ENCODE data around the gene AKAP13. TPM values are rescaled to one million over a fixed set of nuclear protein-coding genes. Genes with fewer than 3 reads are reported as not detected.

AKAP13 gene
- total and polyA plus RNA-seq, 2 of the 13 experiments (the other 11 are each of a cell fraction or from before 2014, with no cell fraction given) = 6.7 to 27.1 TPM

DNA sequence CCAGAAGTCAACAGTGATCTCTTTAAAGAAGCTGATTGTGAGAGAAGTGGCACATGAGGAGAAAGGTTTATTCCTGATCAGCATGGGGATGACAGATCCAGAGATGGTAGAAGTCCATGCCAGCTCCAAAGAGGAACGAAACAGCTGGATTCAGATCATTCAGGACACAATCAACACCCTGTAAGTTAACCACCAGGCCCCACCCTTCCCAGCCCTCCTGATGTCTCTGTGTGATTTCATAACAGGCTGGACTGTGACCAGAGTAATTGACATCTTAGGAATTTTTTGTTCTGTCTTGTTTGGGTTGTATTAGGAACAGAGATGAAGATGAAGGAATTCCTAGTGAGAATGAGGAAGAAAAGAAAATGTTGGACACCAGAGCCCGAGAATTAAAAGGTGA is 346.7 kb downstream of the AKAP13 start (continued):
- TF ChIP-seq PRDM10 (CRISPR knock-in tag; IDR thresholded peaks at IDR 0.05; ENCODE audit: low read depth) (no peak), ZNF772 (CRISPR knock-in tag; IDR thresholded peaks at IDR 0.05) (no peak), ZBTB46 (CRISPR knock-in tag; IDR thresholded peaks at IDR 0.05; ENCODE audit: borderline replicate concordance) (no peak), TIGD3 (CRISPR knock-in tag; IDR thresholded peaks at IDR 0.05; ENCODE audit: borderline replicate concordance) (no peak), ZNF205 (CRISPR knock-in tag; IDR thresholded peaks at IDR 0.05) (no peak), PCBP1 (IDR thresholded peaks at IDR 0.05; ENCODE audit: borderline replicate concordance, low read depth, low read length) (no peak), ZNF83 (CRISPR knock-in tag; IDR thresholded peaks at IDR 0.05; ENCODE audit: borderline replicate concordance) (no peak), SRY (CRISPR knock-in tag; IDR thresholded peaks at IDR 0.05) (no peak)
- TF ChIP-seq, protein P1, sequence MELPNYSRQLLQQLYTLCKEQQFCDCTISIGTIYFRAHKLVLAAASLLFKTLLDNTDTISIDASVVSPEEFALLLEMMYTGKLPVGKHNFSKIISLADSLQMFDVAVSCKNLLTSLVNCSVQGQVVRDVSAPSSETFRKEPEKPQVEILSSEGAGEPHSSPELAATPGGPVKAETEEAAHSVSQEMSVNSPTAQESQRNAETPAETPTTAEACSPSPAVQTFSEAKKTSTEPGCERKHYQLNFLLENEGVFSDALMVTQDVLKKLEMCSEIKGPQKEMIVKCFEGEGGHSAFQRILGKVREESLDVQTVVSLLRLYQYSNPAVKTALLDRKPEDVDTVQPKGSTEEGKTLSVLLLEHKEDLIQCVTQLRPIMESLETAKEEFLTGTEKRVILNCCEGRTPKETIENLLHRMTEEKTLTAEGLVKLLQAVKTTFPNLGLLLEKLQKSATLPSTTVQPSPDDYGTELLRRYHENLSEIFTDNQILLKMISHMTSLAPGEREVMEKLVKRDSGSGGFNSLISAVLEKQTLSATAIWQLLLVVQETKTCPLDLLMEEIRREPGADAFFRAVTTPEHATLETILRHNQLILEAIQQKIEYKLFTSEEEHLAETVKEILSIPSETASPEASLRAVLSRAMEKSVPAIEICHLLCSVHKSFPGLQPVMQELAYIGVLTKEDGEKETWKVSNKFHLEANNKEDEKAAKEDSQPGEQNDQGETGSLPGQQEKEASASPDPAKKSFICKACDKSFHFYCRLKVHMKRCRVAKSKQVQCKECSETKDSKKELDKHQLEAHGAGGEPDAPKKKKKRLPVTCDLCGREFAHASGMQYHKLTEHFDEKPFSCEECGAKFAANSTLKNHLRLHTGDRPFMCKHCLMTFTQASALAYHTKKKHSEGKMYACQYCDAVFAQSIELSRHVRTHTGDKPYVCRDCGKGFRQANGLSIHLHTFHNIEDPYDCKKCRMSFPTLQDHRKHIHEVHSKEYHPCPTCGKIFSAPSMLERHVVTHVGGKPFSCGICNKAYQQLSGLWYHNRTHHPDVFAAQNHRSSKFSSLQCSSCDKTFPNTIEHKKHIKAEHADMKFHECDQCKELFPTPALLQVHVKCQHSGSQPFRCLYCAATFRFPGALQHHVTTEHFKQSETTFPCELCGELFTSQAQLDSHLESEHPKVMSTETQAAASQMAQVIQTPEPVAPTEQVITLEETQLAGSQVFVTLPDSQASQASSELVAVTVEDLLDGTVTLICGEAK (IDR thresholded peaks at IDR 0.05) = no peak
- TF ChIP-seq, protein P1 (CRISPR knock-in tag; IDR thresholded peaks at IDR 0.05) = no peak
- TF ChIP-seq, protein P2, sequence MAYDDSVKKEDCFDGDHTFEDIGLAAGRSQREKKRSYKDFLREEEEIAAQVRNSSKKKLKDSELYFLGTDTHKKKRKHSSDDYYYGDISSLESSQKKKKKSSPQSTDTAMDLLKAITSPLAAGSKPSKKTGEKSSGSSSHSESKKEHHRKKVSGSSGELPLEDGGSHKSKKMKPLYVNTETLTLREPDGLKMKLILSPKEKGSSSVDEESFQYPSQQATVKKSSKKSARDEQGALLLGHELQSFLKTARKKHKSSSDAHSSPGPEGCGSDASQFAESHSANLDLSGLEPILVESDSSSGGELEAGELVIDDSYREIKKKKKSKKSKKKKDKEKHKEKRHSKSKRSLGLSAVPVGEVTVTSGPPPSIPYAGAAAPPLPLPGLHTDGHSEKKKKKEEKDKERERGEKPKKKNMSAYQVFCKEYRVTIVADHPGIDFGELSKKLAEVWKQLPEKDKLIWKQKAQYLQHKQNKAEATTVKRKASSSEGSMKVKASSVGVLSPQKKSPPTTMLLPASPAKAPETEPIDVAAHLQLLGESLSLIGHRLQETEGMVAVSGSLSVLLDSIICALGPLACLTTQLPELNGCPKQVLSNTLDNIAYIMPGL (CRISPR knock-in tag; IDR thresholded peaks at IDR 0.05; ENCODE audit: borderline replicate concordance in 1 of 2, low read depth in 1 of 2) = no peak
